ENCODE results near the gene NOL3. TPM values are rescaled to one million over a fixed set of nuclear protein-coding genes. Genes with fewer than 3 reads are reported as not detected.

The NOL3 gene
- total and polyA plus RNA-seq, 4 donors = 3.0 to 18.0 (median 10.7) TPM

DNA sequence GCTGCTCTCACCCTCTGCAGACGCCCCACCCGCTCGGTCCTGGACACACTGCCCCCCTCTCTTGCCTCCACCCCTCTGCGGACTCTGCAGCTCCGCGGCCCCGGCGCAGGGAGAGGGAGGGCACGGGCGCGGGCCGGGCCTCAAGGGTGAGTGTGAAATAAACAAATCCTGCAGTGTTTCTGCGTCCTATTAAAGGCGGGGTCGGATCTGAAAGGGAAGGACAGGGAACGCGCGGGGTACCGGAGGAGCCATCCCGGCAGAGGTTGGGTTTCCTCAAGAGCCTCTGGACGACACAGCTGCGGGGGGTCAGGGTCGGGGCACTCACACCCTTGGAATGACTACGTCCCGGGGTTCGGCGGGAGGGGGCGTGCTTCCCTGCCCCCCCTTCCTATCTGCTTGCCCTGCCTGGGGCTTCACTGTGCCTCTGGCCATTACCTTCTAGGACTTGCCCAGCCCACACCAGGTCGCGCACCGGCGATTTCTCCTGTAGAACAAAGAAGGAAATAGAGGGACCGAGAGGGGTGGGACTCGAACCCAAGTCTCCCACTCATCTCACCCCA lies 6.3 kb upstream of the NOL3 start:
- DNase-seq (ENCODE audit: low spot score) = no peak
- TF ChIP-seq TAF1 (conservative IDR thresholded peaks at IDR 0.05) (no peak), RAD21 (IDR thresholded peaks at IDR 0.05) (no peak), EGR1 (IDR thresholded peaks at IDR 0.05; ENCODE audit: low read depth in 2 of 2) (no peak), SP1 (IDR thresholded peaks at IDR 0.05) (no peak), YY1 (IDR thresholded peaks at IDR 0.05) (no peak), HNF4A (conservative IDR thresholded peaks at IDR 0.05) (no peak), HNF4G (IDR thresholded peaks at IDR 0.05) (no peak), NR2F2 (IDR thresholded peaks at IDR 0.05) (no peak), GABPA (IDR thresholded peaks at IDR 0.05 in 1 of 2, conservative IDR thresholded peaks at IDR 0.05 in 1 of 2) (no peak)
- TF ChIP-seq, protein P1, sequence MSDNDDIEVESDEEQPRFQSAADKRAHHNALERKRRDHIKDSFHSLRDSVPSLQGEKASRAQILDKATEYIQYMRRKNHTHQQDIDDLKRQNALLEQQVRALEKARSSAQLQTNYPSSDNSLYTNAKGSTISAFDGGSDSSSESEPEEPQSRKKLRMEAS (IDR thresholded peaks at IDR 0.05) = no peak
- TF ChIP-seq, protein P2, sequence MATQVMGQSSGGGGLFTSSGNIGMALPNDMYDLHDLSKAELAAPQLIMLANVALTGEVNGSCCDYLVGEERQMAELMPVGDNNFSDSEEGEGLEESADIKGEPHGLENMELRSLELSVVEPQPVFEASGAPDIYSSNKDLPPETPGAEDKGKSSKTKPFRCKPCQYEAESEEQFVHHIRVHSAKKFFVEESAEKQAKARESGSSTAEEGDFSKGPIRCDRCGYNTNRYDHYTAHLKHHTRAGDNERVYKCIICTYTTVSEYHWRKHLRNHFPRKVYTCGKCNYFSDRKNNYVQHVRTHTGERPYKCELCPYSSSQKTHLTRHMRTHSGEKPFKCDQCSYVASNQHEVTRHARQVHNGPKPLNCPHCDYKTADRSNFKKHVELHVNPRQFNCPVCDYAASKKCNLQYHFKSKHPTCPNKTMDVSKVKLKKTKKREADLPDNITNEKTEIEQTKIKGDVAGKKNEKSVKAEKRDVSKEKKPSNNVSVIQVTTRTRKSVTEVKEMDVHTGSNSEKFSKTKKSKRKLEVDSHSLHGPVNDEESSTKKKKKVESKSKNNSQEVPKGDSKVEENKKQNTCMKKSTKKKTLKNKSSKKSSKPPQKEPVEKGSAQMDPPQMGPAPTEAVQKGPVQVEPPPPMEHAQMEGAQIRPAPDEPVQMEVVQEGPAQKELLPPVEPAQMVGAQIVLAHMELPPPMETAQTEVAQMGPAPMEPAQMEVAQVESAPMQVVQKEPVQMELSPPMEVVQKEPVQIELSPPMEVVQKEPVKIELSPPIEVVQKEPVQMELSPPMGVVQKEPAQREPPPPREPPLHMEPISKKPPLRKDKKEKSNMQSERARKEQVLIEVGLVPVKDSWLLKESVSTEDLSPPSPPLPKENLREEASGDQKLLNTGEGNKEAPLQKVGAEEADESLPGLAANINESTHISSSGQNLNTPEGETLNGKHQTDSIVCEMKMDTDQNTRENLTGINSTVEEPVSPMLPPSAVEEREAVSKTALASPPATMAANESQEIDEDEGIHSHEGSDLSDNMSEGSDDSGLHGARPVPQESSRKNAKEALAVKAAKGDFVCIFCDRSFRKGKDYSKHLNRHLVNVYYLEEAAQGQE (IDR thresholded peaks at IDR 0.05) = no peak
- 3% methylated on average over 34 of the region's 34 CpGs for WGBS
- H3K4me1 ChIP-seq (ENCODE audit: control insufficient read depth in 4 of 4, insufficient read depth in 4 of 4, low read length in 3 of 4) = peaks cover 26 to 48% (median 37%) of the 10 kb centered on the region in 4 donors
- H3K9ac ChIP-seq (ENCODE audit: low read depth in 1 of 2, low read length in 2 of 2) = no peak overlapping the region
- peaks cover 0 to 2% (median 0%) of the 10 kb centered on the region in 4 donors for H3K36me3 ChIP-seq (ENCODE audit: control insufficient read depth in 4 of 4, insufficient read depth in 3 of 4, low read depth in 1 of 4, low read length in 3 of 4)
- H3K4me3 ChIP-seq (ENCODE audit: low read depth in 1 of 3, low read length in 3 of 3) = peak overlapping the region in 1 of 3 donors; percentile 39
- no peak overlapping the region for H3K27ac ChIP-seq (ENCODE audit: low read depth in 1 of 2, low read length in 2 of 2)
- no peaks in the 10 kb centered on the region for H3K27me3 ChIP-seq (ENCODE audit: control insufficient read depth in 4 of 4, insufficient read depth in 4 of 4, low read length in 3 of 4)
- no peaks in the 10 kb centered on the region for H3K9me3 ChIP-seq (ENCODE audit: control insufficient read depth in 4 of 4, low read length in 3 of 4)

DNA sequence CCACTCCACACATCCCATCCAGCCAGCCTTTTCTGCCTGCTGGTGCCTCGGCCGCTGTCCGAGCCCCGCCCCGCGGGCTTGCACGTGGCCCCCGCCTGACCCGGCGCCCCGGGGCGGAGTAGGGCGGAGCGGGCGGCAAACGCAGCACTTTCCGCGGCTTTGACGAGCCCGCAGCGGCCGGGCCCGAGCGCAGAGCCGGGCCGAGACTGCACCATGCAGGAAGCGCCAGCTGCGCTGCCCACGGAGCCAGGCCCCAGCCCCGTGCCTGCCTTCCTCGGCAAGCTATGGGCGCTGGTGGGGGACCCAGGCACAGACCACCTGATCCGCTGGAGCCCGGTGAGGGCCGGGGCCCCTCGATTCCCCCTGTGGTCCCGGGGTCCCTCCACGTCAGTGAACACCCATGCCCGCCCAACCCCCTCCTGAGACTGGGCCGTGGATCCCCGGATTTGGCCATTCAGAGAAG lies 5.7 kb upstream of the NOL3 start, which contains the start of gene HSF4:
HSF4 (plus strand) TSS at position 147 of the 463 bp plus-strand sequence; CDS start at position 214, 67 bp downstream.
- peaks cover 0 to 2% (median 0%) of the 10 kb centered on the region in 4 donors for H3K36me3 ChIP-seq (ENCODE audit: control insufficient read depth in 4 of 4, insufficient read depth in 3 of 4, low read depth in 1 of 4, low read length in 3 of 4)
- H3K9me3 ChIP-seq (ENCODE audit: control insufficient read depth in 4 of 4, low read length in 3 of 4) = no peaks in the 10 kb centered on the region
- TF ChIP-seq JUND (IDR thresholded peaks at IDR 0.05) = no peak
- no peak for TF ChIP-seq TAF1 (conservative IDR thresholded peaks at IDR 0.05)
- no peak for TF ChIP-seq HNF4A (conservative IDR thresholded peaks at IDR 0.05)
- no peak for TF ChIP-seq EGR1 (IDR thresholded peaks at IDR 0.05; ENCODE audit: low read depth in 2 of 2)
- TF ChIP-seq HNF4G (IDR thresholded peaks at IDR 0.05) = no peak
- TF ChIP-seq, protein P3, sequence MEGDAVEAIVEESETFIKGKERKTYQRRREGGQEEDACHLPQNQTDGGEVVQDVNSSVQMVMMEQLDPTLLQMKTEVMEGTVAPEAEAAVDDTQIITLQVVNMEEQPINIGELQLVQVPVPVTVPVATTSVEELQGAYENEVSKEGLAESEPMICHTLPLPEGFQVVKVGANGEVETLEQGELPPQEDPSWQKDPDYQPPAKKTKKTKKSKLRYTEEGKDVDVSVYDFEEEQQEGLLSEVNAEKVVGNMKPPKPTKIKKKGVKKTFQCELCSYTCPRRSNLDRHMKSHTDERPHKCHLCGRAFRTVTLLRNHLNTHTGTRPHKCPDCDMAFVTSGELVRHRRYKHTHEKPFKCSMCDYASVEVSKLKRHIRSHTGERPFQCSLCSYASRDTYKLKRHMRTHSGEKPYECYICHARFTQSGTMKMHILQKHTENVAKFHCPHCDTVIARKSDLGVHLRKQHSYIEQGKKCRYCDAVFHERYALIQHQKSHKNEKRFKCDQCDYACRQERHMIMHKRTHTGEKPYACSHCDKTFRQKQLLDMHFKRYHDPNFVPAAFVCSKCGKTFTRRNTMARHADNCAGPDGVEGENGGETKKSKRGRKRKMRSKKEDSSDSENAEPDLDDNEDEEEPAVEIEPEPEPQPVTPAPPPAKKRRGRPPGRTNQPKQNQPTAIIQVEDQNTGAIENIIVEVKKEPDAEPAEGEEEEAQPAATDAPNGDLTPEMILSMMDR (IDR thresholded peaks at IDR 0.05; ENCODE audit: low read depth, low read length, missing input control) = no peak
- no peak for TF ChIP-seq FOXA1 (IDR thresholded peaks at IDR 0.05)
- TF ChIP-seq, protein P4, sequence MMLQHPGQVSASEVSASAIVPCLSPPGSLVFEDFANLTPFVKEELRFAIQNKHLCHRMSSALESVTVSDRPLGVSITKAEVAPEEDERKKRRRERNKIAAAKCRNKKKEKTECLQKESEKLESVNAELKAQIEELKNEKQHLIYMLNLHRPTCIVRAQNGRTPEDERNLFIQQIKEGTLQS (IDR thresholded peaks at IDR 0.05) = no peak
- TF ChIP-seq, protein P1 (IDR thresholded peaks at IDR 0.05) = no peak
- TF ChIP-seq YY1 (IDR thresholded peaks at IDR 0.05) = no peak
- H3K27ac ChIP-seq (ENCODE audit: low read depth in 1 of 2, low read length in 2 of 2) = no peak within 1 kb of the TSS
- no peak for DNase-seq (ENCODE audit: low spot score)
- peaks cover 28 to 44% (median 34%) of the 10 kb centered on the region in 4 donors for H3K4me1 ChIP-seq (ENCODE audit: control insufficient read depth in 4 of 4, insufficient read depth in 4 of 4, low read length in 3 of 4)
- no peak within 1 kb of the TSS for H3K9ac ChIP-seq (ENCODE audit: low read depth in 1 of 2, low read length in 2 of 2)
- H3K27me3 ChIP-seq (ENCODE audit: control insufficient read depth in 4 of 4, insufficient read depth in 4 of 4, low read length in 3 of 4) = no peaks in the 10 kb centered on the region
- WGBS = 1% methylated on average over 41 of the region's 41 CpGs
- H3K4me3 ChIP-seq (ENCODE audit: low read depth in 1 of 3, low read length in 3 of 3) = peak within 1 kb of the TSS in 2 of 3 donors; percentile 16 to 39

Measured in liver (tissue), 9 donors.